ENCODE measurements around the gene SLC10A4.

DNA sequence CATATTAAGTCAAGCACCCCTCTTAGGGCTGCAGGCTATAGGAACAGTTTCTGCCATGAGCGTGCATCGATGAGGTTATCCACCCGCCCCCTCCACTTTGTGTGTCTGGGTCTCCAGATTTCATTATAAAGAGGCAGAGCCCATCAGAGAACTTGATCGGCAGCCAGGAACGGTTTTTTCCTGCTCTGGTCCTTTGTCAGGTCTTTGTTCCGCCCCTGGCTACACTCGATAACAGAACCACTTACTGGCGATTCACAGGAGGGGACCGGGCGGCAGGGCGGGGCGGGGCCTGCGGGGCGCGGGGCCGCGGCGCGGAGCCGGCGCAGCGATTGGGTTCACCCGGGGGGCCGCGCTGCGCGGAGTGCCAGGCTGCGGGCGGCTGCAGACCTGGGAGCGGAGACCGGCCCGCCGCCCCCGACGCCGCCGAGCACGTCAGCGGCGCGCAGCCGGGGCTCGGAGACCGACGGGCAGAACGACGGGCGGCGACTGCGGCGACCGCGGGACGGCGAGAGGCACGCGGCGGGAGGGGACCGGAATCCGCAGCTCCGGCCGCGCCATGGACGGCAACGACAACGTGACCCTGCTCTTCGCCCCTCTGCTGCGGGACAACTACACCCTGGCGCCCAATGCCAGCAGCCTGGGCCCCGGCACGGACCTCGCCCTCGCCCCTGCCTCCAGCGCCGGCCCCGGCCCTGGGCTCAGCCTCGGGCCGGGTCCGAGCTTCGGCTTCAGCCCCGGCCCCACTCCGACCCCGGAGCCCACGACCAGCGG, at the start of gene SLC10A4:
- TF ChIP-seq CTCF (conservative IDR thresholded peaks at IDR 0.05 in 1 of 2, IDR thresholded peaks at IDR 0.05 in 1 of 2; ENCODE audit: low read depth in 1 of 2, low read length in 2 of 2) (no peak), EZH2 (IDR thresholded peaks at IDR 0.05; ENCODE audit: low read length, missing control alignments) (peak; percentile 64)

Measured in fibroblast of lung (primary cell).